Fibroblast of lung (primary cell): ENCODE data around the gene CLASP1.

Source experiments
- CTCF ChIP-seq, 2 donors: IDR thresholded peaks in 1 of 2; conservative IDR thresholded peaks in 1 of 2; 1 replicate in 1 of 2; 2 replicates in 1 of 2; pipeline ENCODE4 v1.5.1; 2011 to 2012; ENCODE audit warnings: low read length in 2 of 2, control low read depth in 1 of 2, inconsistent platforms in 1 of 2, low read depth in 1 of 2, mild to moderate bottlenecking in 1 of 2
- EZH2 ChIP-seq: IDR thresholded peaks from 2 replicates; pipeline ENCODE4 v1.5.1; 2012; ENCODE audit warnings: low read length, control low read depth, mild to moderate bottlenecking; ENCODE audit errors: missing control alignments

GRCh38 chr2:121345101-121345500 lies 304.2 kb downstream of the CLASP1 start:
- TF ChIP-seq CTCF (conservative IDR thresholded peaks at IDR 0.05 in 1 of 2, IDR thresholded peaks at IDR 0.05 in 1 of 2; ENCODE audit: low read depth in 1 of 2, low read length in 2 of 2) = no peak
- TF ChIP-seq EZH2 = no peak
